Keratinocyte (primary cell): ENCODE data around the gene MAB21L4. TPM values are rescaled to one million over a fixed set of nuclear protein-coding genes. Genes with fewer than 3 reads are reported as not detected.

Source experiments
- DNase-seq: peaks from one replicate; pipeline ENCODE4 v3.0.0-alpha.2; 2011; ENCODE audit warnings: low read depth, missing footprints, low spot score
- FAIRE-seq: peaks from 2 replicates; lab custom pipeline; 2011; peaks lifted over from hg19 to GRCh38; lab: Jason Lieb, UNC
- H2AFZ ChIP-seq: 2 replicates; pipeline ENCODE4 v1.6.0; 2012; ENCODE audit warnings: low read length, control low read depth, inconsistent platforms; ENCODE audit not compliant: control insufficient read depth
- H3K27ac ChIP-seq: 2 replicates; pipeline ENCODE4 v1.5.1; 2011; ENCODE audit warnings: low read length; ENCODE audit not compliant: control insufficient read depth, insufficient read depth
- H3K27me3 ChIP-seq: 3 replicates; pipeline ENCODE4 v1.6.0; 2011; ENCODE audit warnings: low read length; ENCODE audit not compliant: control insufficient read depth, insufficient read depth; ENCODE audit errors: extremely low read depth
- H3K36me3 ChIP-seq, 2 experiments: 2 replicates in 1 of 2; 3 replicates in 1 of 2; pipeline ENCODE4 v1.5.1; 2011; ENCODE audit warnings: low read length in 2 of 2, mild to moderate bottlenecking in 1 of 2; ENCODE audit not compliant: control insufficient read depth in 2 of 2, insufficient read depth in 2 of 2; ENCODE audit errors: extremely low read depth in 1 of 2
- H3K4me1 ChIP-seq: 3 replicates; pipeline ENCODE4 v1.5.1; 2011; ENCODE audit warnings: low read length; ENCODE audit not compliant: control insufficient read depth, insufficient read depth; ENCODE audit errors: extremely low read depth
- H3K4me2 ChIP-seq: 3 replicates; pipeline ENCODE4 v1.6.0; 2011; ENCODE audit warnings: low read depth, low read length; ENCODE audit not compliant: control insufficient read depth, insufficient read depth; ENCODE audit errors: extremely low read depth
- H3K4me3 ChIP-seq, 3 experiments: fragments of 200-600 bp in 1 of 3; sonication (generic) in 1 of 3; 2 replicates in 2 of 3; 3 replicates in 1 of 3; pipeline ENCODE4 v1.5.1; 2011 to 2016; ENCODE audit warnings: low read length in 3 of 3, mild to moderate bottlenecking in 3 of 3, control low read depth in 2 of 3, inconsistent platforms in 1 of 3, low read depth in 1 of 3, mixed read lengths in 1 of 3, mixed run types in 1 of 3, moderate library complexity in 1 of 3; ENCODE audit not compliant: control insufficient read depth in 2 of 3, insufficient read depth in 2 of 3; ENCODE audit errors: extremely low read depth in 1 of 3
- H3K79me2 ChIP-seq: 2 replicates; pipeline ENCODE4 v1.6.0; 2012; ENCODE audit warnings: low read length; ENCODE audit not compliant: control insufficient read depth, insufficient read depth
- H3K9ac ChIP-seq: 3 replicates; pipeline ENCODE4 v1.6.0; 2011; ENCODE audit warnings: low read length; ENCODE audit not compliant: control insufficient read depth, insufficient read depth; ENCODE audit errors: extremely low read depth
- H3K9me1 ChIP-seq: 3 replicates; pipeline ENCODE4 v1.6.0; 2011; ENCODE audit warnings: low read length; ENCODE audit not compliant: control insufficient read depth, insufficient read depth; ENCODE audit errors: extremely low read depth
- H3K9me3 ChIP-seq: 2 replicates; pipeline ENCODE4 v1.5.1; 2012; ENCODE audit warnings: low read depth, low read length; ENCODE audit not compliant: control insufficient read depth
- H4K20me1 ChIP-seq: 3 replicates; pipeline ENCODE4 v1.6.0; 2011; ENCODE audit warnings: low read length; ENCODE audit not compliant: control insufficient read depth, insufficient read depth; ENCODE audit errors: extremely low read depth
- EZH2 ChIP-seq: IDR thresholded peaks from one replicate; pipeline ENCODE4 v1.6.1; 2012; ENCODE audit warnings: inconsistent platforms, mild to moderate bottlenecking, low read length, moderate library complexity
- dilution Hi-C: fragments of 300-500 bp; cut with MboI; formaldehyde crosslinking; loops from one replicate; pipeline ENCODE4 v1.7.0; 2020; ENCODE audit warnings: low sequenced_read_pairs; ENCODE audit not compliant: extremely low pct_ligation_motif_present
- polyA plus RNA-seq, 5 experiments: library from polyadenylated mRNA; depleted of rRNA in 3 of 5; stranded (reverse) in 3 of 5; stranded (forward) in 1 of 5; unstranded in 1 of 5; fragments of >200 nt; gene quantifications; 1 replicate in 1 of 5; 2 replicates in 3 of 5; 3 replicates in 1 of 5; pipeline versions ENCODE4 v1.2.1 to v1.2.3, GENCODE V29; 2011 to 2012; ENCODE audit warnings: missing spikeins in 2 of 5, low read depth in 1 of 5, low replicate concordance in 1 of 5
- TF ChIP-seq, protein P1 (sequence below), 3 experiments: IDR thresholded peaks in 1 of 3; conservative IDR thresholded peaks in 1 of 3; optimal IDR thresholded peaks in 1 of 3; 2 replicates in 2 of 3; 3 replicates in 1 of 3; pipeline versions ENCODE3 to v1.5.1; 2011; ENCODE audit warnings: low read length in 3 of 3, mild to moderate bottlenecking in 3 of 3, moderate library complexity in 2 of 3, control low read depth in 1 of 3, inconsistent platforms in 1 of 3; ENCODE audit not compliant: insufficient read depth in 2 of 3; ENCODE audit errors: extremely low read depth in 1 of 3

MAB21L4 gene
- polyA plus RNA-seq, 1 donor (not counting 4 experiments of a cell fraction or from before 2014, with no cell fraction given), result 0.37 TPM

DNA sequence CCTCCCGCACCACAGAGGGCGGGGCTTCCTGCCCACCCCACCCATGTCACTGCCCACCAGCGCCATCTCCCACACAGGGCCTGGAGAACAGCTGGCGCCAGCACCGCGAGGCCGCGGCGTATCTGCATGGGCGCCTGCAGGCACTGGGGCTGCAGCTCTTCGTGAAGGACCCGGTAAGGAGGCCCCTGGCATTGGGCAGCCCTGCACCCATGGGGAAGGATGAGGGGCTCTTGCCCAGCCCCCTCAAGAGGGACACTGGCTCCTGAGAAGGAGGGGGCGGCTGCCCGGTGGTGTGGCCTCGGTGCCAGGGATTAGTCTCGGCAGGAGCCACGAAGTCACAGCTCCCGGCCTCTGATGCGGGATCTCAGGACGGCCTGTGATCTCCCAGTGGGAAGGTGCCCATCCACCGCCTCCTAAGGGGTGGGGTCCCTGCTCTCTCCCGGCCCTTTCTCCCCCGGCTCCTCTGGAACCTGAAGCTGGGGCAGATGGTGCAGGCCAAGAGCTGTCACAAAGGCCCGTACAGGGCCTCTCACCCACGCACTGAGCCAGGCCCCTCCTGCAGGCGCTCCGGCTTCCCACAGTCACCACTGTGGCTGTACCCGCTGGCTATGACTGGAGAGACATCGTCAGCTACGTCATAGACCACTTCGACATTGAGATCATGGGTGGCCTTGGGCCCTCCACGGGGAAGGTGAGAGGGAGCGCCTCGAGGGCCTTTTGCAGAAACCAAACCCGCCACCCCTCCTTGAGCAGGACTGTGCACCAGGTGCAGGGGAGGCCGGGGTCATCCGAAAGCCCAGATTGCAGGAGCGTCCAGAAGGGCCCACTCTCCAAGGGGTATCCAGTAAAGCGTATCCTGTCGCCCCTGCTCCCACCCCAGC lies 18.3 kb downstream of the MAB21L4 start:
- no peaks in the 10 kb centered on the region for H4K20me1 ChIP-seq
- H3K9me3 ChIP-seq, result no peaks in the 10 kb centered on the region
- H2AFZ ChIP-seq, result no peak overlapping the region
- no peak overlapping the region for H3K4me3 ChIP-seq
- H3K79me2 ChIP-seq, result no peaks in the 10 kb centered on the region
- no peak overlapping the region for H3K9ac ChIP-seq
- no peaks in the 10 kb centered on the region for H3K27me3 ChIP-seq
- H3K4me2 ChIP-seq, result no peak overlapping the region
- no peak for FAIRE-seq
- no peaks in the 10 kb centered on the region for H3K9me1 ChIP-seq
- dilution Hi-C loops, result no loop called here
- no peak for TF ChIP-seq EZH2
- TF ChIP-seq, protein P1, sequence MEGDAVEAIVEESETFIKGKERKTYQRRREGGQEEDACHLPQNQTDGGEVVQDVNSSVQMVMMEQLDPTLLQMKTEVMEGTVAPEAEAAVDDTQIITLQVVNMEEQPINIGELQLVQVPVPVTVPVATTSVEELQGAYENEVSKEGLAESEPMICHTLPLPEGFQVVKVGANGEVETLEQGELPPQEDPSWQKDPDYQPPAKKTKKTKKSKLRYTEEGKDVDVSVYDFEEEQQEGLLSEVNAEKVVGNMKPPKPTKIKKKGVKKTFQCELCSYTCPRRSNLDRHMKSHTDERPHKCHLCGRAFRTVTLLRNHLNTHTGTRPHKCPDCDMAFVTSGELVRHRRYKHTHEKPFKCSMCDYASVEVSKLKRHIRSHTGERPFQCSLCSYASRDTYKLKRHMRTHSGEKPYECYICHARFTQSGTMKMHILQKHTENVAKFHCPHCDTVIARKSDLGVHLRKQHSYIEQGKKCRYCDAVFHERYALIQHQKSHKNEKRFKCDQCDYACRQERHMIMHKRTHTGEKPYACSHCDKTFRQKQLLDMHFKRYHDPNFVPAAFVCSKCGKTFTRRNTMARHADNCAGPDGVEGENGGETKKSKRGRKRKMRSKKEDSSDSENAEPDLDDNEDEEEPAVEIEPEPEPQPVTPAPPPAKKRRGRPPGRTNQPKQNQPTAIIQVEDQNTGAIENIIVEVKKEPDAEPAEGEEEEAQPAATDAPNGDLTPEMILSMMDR (optimal IDR thresholded peaks at IDR 0.05 in 1 of 3, IDR thresholded peaks at IDR 0.05 in 1 of 3, conservative IDR thresholded peaks at IDR 0.05 in 1 of 3; ENCODE audit: extremely low read depth in 1 of 3, insufficient read depth in 2 of 3, low read length in 3 of 3), result no peak
- no peak for DNase-seq
- H3K36me3 ChIP-seq, result no peaks in the 10 kb centered on the region
- H3K4me1 ChIP-seq, result no peaks in the 10 kb centered on the region
- H3K27ac ChIP-seq, result no peak overlapping the region

DNA sequence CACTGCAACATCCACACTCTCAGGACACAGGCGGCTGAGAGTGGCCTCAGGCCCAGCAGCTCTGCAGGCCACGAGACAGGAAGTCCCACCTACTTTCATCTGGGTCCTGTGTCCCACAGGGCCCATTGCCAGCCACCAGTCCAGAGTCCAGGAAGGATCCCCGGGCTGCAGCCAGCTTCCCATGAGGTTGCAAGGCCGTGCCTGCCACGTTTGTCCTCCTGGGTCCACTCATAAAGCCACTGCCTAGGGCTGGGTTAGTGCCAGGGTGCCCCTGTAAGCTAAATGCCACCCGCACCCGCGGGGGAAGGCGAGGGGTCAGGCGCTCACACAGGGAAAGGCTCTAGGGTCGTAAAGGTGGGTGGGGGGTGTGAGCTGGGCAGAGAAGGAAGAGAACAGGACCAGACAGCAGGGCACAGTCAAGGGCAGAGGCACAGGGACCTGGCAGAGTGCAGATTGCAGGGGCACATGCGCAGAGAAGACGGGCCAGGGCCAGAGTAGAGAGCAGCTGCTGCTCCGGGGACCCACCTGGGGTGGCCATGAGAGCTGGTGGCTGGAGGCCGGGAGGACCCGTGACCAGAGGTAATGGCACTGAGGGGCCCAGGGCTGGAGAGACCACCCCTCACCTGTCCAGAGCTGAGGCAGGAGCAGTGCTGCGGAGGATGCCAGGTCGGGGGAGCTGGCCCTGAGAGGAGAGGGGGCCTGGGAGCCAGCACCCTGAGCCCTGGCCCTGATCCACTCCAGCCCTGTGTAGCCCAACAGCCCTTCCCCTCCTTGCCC lies 19.3 kb downstream of the MAB21L4 start:
- no peak for DNase-seq
- no peaks in the 10 kb centered on the region for H3K79me2 ChIP-seq
- dilution Hi-C loops, result no loop called here
- H3K4me1 ChIP-seq, result no peaks in the 10 kb centered on the region
- H3K9me3 ChIP-seq, result no peaks in the 10 kb centered on the region
- no peak for FAIRE-seq
- no peaks in the 10 kb centered on the region for H4K20me1 ChIP-seq
- no peak overlapping the region for H3K4me2 ChIP-seq
- no peak overlapping the region for H2AFZ ChIP-seq
- no peak for TF ChIP-seq EZH2
- TF ChIP-seq, protein P1 (optimal IDR thresholded peaks at IDR 0.05 in 1 of 3, IDR thresholded peaks at IDR 0.05 in 1 of 3, conservative IDR thresholded peaks at IDR 0.05 in 1 of 3; ENCODE audit: extremely low read depth in 1 of 3, insufficient read depth in 2 of 3, low read length in 3 of 3), result no peak
- H3K4me3 ChIP-seq, result no peak overlapping the region
- H3K9me1 ChIP-seq, result no peaks in the 10 kb centered on the region
- H3K27me3 ChIP-seq, result peaks cover 3% of the 10 kb centered on the region
- no peak overlapping the region for H3K27ac ChIP-seq
- no peak overlapping the region for H3K9ac ChIP-seq
- no peaks in the 10 kb centered on the region for H3K36me3 ChIP-seq
